Peyer's patch (tissue), 4 donors: ENCODE data around the gene STK32B. TPM values are rescaled to one million over a fixed set of nuclear protein-coding genes. Genes with fewer than 3 reads are reported as not detected.

ENCODE experiments used
- DNase-seq, 3 donors: peaks; one replicate each; pipeline ENCODE4 v3.0.0-alpha.2; 2017 to 2019
- H3K27ac ChIP-seq, 4 donors: fragments of 200-600 bp; sonication (generic); one replicate each; pipeline ENCODE4 v1.5.1; 2016 to 2019
- H3K27me3 ChIP-seq, 2 donors: fragments of 200-600 bp; sonication (generic); one replicate each; pipeline ENCODE4 v1.5.1; 2019
- H3K36me3 ChIP-seq, 3 donors: fragments of 200-600 bp; sonication (generic); one replicate each; pipeline ENCODE4 v1.5.1; 2016 to 2019
- H3K4me1 ChIP-seq, 4 donors: fragments of 200-600 bp; sonication (generic); one replicate each; pipeline ENCODE4 v1.5.1; 2016 to 2019
- H3K4me3 ChIP-seq, 4 donors: fragments of 200-600 bp; sonication (generic); 1 replicate in 3 of 4; 2 replicates in 1 of 4; pipeline ENCODE4 v1.5.1; 2016 to 2019; ENCODE audit warnings: mild to moderate bottlenecking in 1 of 4
- H3K9me3 ChIP-seq, 4 donors: fragments of 200-600 bp; sonication (generic); one replicate each; pipeline ENCODE4 v1.5.1; 2016 to 2019; ENCODE audit warnings: mild to moderate bottlenecking in 1 of 4
- POLR2A ChIP-seq, 2 donors: fragments of 450-650 bp; IDR thresholded peaks; one replicate each; pipeline ENCODE4 v1.5.1; 2017; ENCODE audit warnings: antibody characterized with exemption in 2 of 2, mild to moderate bottlenecking in 2 of 2, moderate library complexity in 2 of 2
- total RNA-seq, 4 donors: library from RNA; depleted of rRNA; stranded (reverse); fragments of >200 nt; gene quantifications; one replicate each; pipeline ENCODE4 v1.1.0, GENCODE V29; 2016
- TF ChIP-seq, protein P1 (sequence below), 6 experiments: fragments of 450-650 bp in 4 of 6; fragments of 200-600 bp in 2 of 6; sonication (generic) in 1 of 6; IDR thresholded peaks; one replicate each; pipeline ENCODE4 v1.5.1; 2017 to 2019; ENCODE audit warnings: antibody characterized with exemption in 6 of 6, mild to moderate bottlenecking in 3 of 6, moderate library complexity in 1 of 6

STK32B gene
- total RNA-seq, 4 donors from 2014 or later, result 0.35 to 3.3 (median 1.3) TPM

DNA sequence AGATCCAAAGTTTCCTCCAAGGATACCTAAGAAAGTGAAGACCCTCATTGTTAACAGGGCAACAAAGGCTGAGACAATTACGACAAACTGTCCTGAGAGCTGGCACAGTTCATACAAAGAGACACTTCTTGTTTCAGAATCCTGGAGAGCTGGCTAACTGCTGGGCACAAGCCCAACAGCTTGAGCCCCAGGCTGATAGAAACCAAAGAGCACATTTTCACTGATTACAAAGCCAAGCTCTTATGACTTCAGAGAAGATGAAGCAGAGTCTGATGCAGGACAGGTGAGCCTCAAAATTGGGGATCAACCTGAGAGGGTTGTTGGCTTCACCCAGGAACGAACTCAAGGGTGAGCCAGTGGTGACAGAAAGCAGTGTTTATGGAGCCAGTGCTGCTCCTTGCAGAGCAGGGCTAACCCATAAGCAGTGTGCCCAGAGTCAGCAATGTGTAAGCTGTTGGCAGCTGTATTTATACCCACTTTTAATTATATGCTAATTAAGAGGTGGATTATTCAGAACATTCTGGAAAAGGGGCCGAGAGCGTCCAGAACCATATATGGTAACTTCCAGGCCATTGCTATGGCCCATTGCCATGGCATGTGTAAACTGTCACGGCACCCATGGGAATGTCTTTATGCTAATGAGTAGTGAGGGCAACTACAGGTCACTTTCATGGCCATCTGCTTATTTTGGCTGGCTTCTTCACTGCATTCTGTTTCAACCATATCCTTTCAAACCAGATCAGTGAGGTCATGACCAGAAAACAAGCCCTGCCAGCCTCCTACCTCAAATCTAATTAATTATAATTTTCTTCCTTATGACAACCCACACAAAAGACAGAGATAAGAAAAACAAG, 473.4 kb downstream of the STK32B start:
- Histone ChIP-seq H3K9me3 (no peaks in the 10 kb centered on the region), H3K27me3 (no peaks in the 10 kb centered on the region), H3K36me3 (no peaks in the 10 kb centered on the region), H3K4me1 (no peaks in the 10 kb centered on the region), H3K4me3 (no peak overlapping the region), H3K27ac (no peak overlapping the region)
- DNase-seq, result no peak
- TF ChIP-seq, protein P1, sequence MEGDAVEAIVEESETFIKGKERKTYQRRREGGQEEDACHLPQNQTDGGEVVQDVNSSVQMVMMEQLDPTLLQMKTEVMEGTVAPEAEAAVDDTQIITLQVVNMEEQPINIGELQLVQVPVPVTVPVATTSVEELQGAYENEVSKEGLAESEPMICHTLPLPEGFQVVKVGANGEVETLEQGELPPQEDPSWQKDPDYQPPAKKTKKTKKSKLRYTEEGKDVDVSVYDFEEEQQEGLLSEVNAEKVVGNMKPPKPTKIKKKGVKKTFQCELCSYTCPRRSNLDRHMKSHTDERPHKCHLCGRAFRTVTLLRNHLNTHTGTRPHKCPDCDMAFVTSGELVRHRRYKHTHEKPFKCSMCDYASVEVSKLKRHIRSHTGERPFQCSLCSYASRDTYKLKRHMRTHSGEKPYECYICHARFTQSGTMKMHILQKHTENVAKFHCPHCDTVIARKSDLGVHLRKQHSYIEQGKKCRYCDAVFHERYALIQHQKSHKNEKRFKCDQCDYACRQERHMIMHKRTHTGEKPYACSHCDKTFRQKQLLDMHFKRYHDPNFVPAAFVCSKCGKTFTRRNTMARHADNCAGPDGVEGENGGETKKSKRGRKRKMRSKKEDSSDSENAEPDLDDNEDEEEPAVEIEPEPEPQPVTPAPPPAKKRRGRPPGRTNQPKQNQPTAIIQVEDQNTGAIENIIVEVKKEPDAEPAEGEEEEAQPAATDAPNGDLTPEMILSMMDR (IDR thresholded peaks at IDR 0.05), result no peak
- TF ChIP-seq POLR2A (IDR thresholded peaks at IDR 0.05), result no peak

DNA sequence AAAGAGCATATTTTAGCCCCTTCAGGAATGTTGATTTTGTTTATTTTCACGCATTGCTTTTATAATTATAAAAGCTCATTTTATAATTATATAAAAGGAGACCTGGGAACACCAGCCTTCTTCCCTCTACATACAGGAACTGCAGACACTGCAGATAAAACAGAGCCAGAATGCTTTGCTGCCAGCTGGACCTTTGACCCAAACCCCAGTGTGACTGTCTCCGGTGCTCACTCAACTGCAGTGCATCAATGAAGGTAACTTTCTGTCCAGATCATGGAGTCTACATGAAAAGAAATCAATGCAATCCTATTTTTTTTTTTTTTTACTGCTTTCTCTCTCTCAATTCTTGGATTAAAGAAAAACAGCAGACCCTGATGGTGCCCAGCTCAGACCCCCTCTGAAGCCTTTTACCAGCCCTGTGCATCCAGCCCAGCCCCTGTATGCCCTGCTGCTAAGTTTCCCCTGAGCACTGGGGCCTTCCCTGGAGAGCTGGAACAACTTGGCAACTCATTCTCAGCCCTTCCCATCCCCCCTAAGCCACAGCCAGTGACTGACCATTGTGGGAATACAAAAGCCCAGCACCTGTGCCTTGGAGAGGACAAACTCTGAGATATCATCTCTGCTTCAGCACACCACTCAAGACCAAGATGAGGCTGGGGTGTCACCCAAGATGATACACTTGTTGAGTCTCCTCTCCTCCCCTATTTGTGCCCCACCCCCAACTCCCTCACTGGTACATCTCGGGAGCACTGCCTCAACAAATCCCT, 475.0 kb downstream of the STK32B start:
- Histone ChIP-seq H3K36me3 (no peaks in the 10 kb centered on the region), H3K4me1 (no peaks in the 10 kb centered on the region), H3K9me3 (no peaks in the 10 kb centered on the region), H3K27ac (no peak overlapping the region), H3K27me3 (no peaks in the 10 kb centered on the region), H3K4me3 (no peak overlapping the region)
- TF ChIP-seq, protein P1 (IDR thresholded peaks at IDR 0.05), result no peak
- no peak for TF ChIP-seq POLR2A (IDR thresholded peaks at IDR 0.05)
- DNase-seq, result no peak

DNA sequence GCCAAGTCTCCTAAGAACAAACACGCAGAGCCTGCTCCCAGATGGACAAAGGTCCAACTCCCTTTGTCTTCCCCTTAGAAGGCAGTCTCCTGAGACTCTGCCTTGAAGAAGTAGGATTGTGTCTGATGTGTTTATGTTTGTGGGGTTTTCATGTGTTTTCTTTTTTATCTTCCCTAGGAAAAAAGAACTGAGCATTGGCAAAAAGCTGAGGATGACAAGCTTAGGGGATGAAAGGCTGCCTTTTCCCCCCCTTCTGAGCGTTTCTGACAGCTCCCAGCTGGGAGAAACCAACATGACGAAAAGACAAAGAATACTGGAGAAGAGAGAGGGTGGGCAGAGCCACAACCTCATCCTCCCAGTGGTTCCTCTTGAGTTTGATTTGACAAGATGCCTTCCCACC, 475.9 kb downstream of the STK32B start:
- TF ChIP-seq, protein P1 (IDR thresholded peaks at IDR 0.05), result no peak
- TF ChIP-seq POLR2A (IDR thresholded peaks at IDR 0.05), result no peak
- DNase-seq, result no peak
- Histone ChIP-seq H3K27me3 (no peaks in the 10 kb centered on the region), H3K4me1 (no peaks in the 10 kb centered on the region), H3K4me3 (no peak overlapping the region), H3K27ac (no peak overlapping the region), H3K9me3 (no peaks in the 10 kb centered on the region), H3K36me3 (no peaks in the 10 kb centered on the region)

DNA sequence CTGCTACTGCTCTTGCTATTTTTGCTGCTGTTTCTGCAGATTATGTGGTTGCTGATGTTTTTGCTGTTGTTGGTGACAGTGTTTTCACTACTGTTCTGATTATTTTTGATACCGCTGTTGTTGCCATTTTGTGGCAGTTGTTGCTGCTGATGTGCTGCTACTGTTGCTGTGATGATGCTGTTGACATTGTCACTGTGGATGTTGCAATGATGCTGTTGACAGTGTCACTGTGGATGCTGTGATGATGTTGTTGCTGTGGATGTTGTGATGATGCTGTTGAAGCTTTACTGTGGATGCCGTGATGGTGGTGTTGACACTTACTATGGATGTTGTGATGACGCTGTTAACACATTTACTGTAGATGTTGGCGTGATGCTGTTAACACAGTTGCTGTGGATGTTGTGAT, 476.8 kb downstream of the STK32B start:
- H3K27me3 ChIP-seq, result no peaks in the 10 kb centered on the region
- H3K4me3 ChIP-seq, result no peak overlapping the region
- no peak for DNase-seq
- H3K36me3 ChIP-seq, result no peaks in the 10 kb centered on the region
- TF ChIP-seq, protein P1 (IDR thresholded peaks at IDR 0.05), result no peak
- no peak for TF ChIP-seq POLR2A (IDR thresholded peaks at IDR 0.05)
- H3K9me3 ChIP-seq, result no peaks in the 10 kb centered on the region
- H3K4me1 ChIP-seq, result no peaks in the 10 kb centered on the region
- H3K27ac ChIP-seq, result no peak overlapping the region

DNA sequence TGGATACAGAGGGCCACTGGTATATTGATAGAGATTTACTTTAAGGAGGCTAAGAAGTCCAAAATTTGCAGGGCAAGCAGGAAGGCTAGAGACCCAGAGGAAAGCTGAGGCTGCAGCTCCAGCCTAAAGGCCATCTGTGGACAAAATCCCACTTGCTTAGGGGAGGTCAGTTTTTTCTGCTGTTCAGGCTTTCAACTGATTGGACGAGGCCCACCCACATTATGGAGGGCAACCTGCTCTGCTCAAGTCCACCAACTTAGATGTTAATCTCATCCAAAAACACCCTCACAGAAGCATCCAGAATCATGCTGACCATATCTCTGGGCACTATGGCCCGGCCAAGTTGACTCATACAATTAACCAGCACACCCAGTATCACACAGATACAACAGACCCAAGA, 480.8 kb downstream of the STK32B start:
- Histone ChIP-seq H3K9me3 (no peaks in the 10 kb centered on the region), H3K27me3 (no peaks in the 10 kb centered on the region), H3K4me1 (no peaks in the 10 kb centered on the region), H3K27ac (no peak overlapping the region), H3K36me3 (no peaks in the 10 kb centered on the region), H3K4me3 (no peak overlapping the region)
- TF ChIP-seq, protein P1 (IDR thresholded peaks at IDR 0.05), result no peak
- no peak for TF ChIP-seq POLR2A (IDR thresholded peaks at IDR 0.05)
- no peak for DNase-seq
